Measurements from ENCODE around the gene ZDHHC18. TPM values are rescaled to one million over a fixed set of nuclear protein-coding genes. Genes with fewer than 3 reads are reported as not detected.
"Not testable (repeated sequence)": the region's sequence is repeated elsewhere in the genome, so short reads cannot be mapped to it uniquely, and the experiment has no call there.

The ZDHHC18 gene
- total RNA-seq, 1 donor from 2014 or later = 11.8 TPM

DNA sequence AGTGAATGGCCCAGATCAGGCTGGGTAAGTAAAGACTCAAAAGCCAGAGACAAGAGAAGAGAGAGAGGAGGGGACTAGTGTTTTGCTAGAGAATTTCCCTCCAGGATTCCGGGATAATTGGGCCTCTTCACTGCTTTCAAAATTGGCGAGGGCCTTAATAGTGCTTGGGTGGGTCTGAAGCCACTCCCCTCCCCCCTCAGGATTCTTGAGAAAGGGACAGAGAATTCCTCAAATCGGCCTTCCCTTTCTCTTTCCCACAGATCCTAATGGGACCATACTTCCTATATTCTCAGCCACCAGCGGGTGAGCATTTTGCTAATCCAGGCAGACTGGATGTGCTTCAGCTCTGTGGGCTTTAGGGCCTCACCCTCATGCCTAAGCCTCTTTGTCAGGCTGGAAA lies 48.4 kb downstream of the ZDHHC18 start:
- Histone ChIP-seq H3K27ac (replicated peaks) (no peak overlapping the region), H3K9me3 (replicated peaks) (no peaks in the 10 kb centered on the region), H3K4me1 (peaks cover 5% of the 10 kb centered on the region), H3K36me3 (peaks cover 33% of the 10 kb centered on the region), H3K27me3 (ENCODE audit: low read depth) (no peaks in the 10 kb centered on the region), H3K4me3 (no peak overlapping the region)
- no peak for DNase-seq
- TF ChIP-seq, protein P1, sequence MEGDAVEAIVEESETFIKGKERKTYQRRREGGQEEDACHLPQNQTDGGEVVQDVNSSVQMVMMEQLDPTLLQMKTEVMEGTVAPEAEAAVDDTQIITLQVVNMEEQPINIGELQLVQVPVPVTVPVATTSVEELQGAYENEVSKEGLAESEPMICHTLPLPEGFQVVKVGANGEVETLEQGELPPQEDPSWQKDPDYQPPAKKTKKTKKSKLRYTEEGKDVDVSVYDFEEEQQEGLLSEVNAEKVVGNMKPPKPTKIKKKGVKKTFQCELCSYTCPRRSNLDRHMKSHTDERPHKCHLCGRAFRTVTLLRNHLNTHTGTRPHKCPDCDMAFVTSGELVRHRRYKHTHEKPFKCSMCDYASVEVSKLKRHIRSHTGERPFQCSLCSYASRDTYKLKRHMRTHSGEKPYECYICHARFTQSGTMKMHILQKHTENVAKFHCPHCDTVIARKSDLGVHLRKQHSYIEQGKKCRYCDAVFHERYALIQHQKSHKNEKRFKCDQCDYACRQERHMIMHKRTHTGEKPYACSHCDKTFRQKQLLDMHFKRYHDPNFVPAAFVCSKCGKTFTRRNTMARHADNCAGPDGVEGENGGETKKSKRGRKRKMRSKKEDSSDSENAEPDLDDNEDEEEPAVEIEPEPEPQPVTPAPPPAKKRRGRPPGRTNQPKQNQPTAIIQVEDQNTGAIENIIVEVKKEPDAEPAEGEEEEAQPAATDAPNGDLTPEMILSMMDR (IDR thresholded peaks at IDR 0.05; ENCODE audit: borderline replicate concordance) = no peak
- intact Hi-C loops (cut with micrococcal nuclease) = loop anchor here (10.0 kb wide), 1 partner anchor 270 kb away; no protein-coding TSS in a partner anchor

- Histone ChIP-seq H3K4me3 (no peak overlapping the region), H3K4me1 (peaks cover 5% of the 10 kb centered on the region), H3K9me3 (replicated peaks) (no peaks in the 10 kb centered on the region), H3K27ac (replicated peaks) (no peak overlapping the region), H3K36me3 (peaks cover 57% of the 10 kb centered on the region), H3K27me3 (ENCODE audit: low read depth) (no peaks in the 10 kb centered on the region)
- TF ChIP-seq, protein P1 (IDR thresholded peaks at IDR 0.05; ENCODE audit: borderline replicate concordance) = no peak
- no peak for DNase-seq
- intact Hi-C loops (cut with micrococcal nuclease) = loop anchor here (10.0 kb wide), 1 partner anchor 273 kb away; no protein-coding TSS in a partner anchor
Observed at GRCh38 chr1:26877326-26877725, 50.8 kb downstream of the ZDHHC18 start.

- DNase-seq = no peak
- H3K27me3 ChIP-seq (ENCODE audit: low read depth) = no peaks in the 10 kb centered on the region
- H3K9me3 ChIP-seq (replicated peaks) = no peaks in the 10 kb centered on the region
- H3K36me3 ChIP-seq = peaks cover 82% of the 10 kb centered on the region
- intact Hi-C loops (cut with micrococcal nuclease) = loop anchor here (10.0 kb wide), 1 partner anchor 275 kb away; no protein-coding TSS in a partner anchor
- peaks cover 5% of the 10 kb centered on the region for H3K4me1 ChIP-seq
- H3K27ac ChIP-seq (replicated peaks) = no peak overlapping the region
- H3K4me3 ChIP-seq = no peak overlapping the region
- TF ChIP-seq, protein P1 (IDR thresholded peaks at IDR 0.05; ENCODE audit: borderline replicate concordance) = no peak
Observed at GRCh38 chr1:26879793-26880192, 53.3 kb downstream of the ZDHHC18 start.

GRCh38 chr1:26881611-26882010 lies 55.1 kb downstream of the ZDHHC18 start:
- H3K27ac ChIP-seq (replicated peaks); H3K4me3 ChIP-seq; H3K9me3 ChIP-seq (replicated peaks); H3K4me1 ChIP-seq; DNase-seq; intact Hi-C loops (cut with micrococcal nuclease); H3K27me3 ChIP-seq (ENCODE audit: low read depth): not testable (repeated sequence)
- H3K36me3 ChIP-seq = peaks cover 93% of the 10 kb centered on the region

- intact Hi-C loops (cut with micrococcal nuclease) = no loop called here
- DNase-seq = no peak
- no peak overlapping the region for H3K27ac ChIP-seq (replicated peaks)
- TF ChIP-seq, protein P1 (IDR thresholded peaks at IDR 0.05; ENCODE audit: borderline replicate concordance) = no peak
- peaks cover 13% of the 10 kb centered on the region for H3K4me1 ChIP-seq
- H3K4me3 ChIP-seq = no peak overlapping the region
- H3K27me3 ChIP-seq (ENCODE audit: low read depth) = no peaks in the 10 kb centered on the region
- H3K36me3 ChIP-seq = peaks cover 97% of the 10 kb centered on the region
- no peaks in the 10 kb centered on the region for H3K9me3 ChIP-seq (replicated peaks)
Observed at GRCh38 chr1:26882696-26883463, 56.4 kb downstream of the ZDHHC18 start.

- peak overlapping the region; percentile 28 for H3K27ac ChIP-seq (replicated peaks)
- H3K36me3 ChIP-seq = peaks cover 76% of the 10 kb centered on the region
- H3K27me3 ChIP-seq (ENCODE audit: low read depth) = no peaks in the 10 kb centered on the region
- H3K4me1 ChIP-seq = peaks cover 43% of the 10 kb centered on the region
- no peak for DNase-seq
- intact Hi-C loops (cut with micrococcal nuclease) = no loop called here
- H3K9me3 ChIP-seq (replicated peaks) = no peaks in the 10 kb centered on the region
- TF ChIP-seq, protein P1 (IDR thresholded peaks at IDR 0.05; ENCODE audit: borderline replicate concordance) = peak; percentile 44
- no peak overlapping the region for H3K4me3 ChIP-seq
Observed at GRCh38 chr1:26887125-26887524, 60.6 kb downstream of the ZDHHC18 start.
